GM23338 (cell line): Measurements from ENCODE around the gene GNAI3. TPM values are rescaled to one million over a fixed set of nuclear protein-coding genes. Genes with fewer than 3 reads are reported as not detected.

Experiments used
- ATAC-seq: fragments of 200-7000 bp; cut with Tn5 transposase; 3 replicates; pipeline ENCODE4 v1.9.1; 2020
- DNase-seq: peaks from one replicate; pipeline ENCODE4 v3.0.0-alpha.2; 2015; ENCODE audit warnings: low spot score
- H2AFZ ChIP-seq: fragments of 200-600 bp; sonication (generic); 2 replicates; pipeline ENCODE4 v1.8.0; 2016; ENCODE audit warnings: antibody characterized with exemption, mild to moderate bottlenecking, moderate library complexity
- H3F3A ChIP-seq: fragments of 200-600 bp; sonication (generic); replicated peaks from 2 replicates; pipeline ENCODE4 v1.8.0; 2017; ENCODE audit warnings: antibody characterized with exemption, mixed run types, low read depth
- H3K27ac ChIP-seq: fragments of 200-600 bp; sonication (generic); 2 replicates; pipeline ENCODE4 v1.6.1; 2016; ENCODE audit warnings: low read depth
- H3K27me3 ChIP-seq: fragments of 200-600 bp; sonication (generic); 2 replicates; pipeline ENCODE4 v1.8.0; 2016; ENCODE audit warnings: mild to moderate bottlenecking, mixed run types, moderate library complexity; ENCODE audit not compliant: insufficient read depth
- H3K36me3 ChIP-seq: fragments of 200-600 bp; sonication (generic); 2 replicates; pipeline ENCODE4 v1.8.0; 2016; ENCODE audit warnings: mild to moderate bottlenecking; ENCODE audit not compliant: insufficient read depth
- H3K4me1 ChIP-seq: fragments of 200-600 bp; sonication (generic); 2 replicates; pipeline ENCODE4 v1.8.0; 2016; ENCODE audit warnings: mild to moderate bottlenecking, moderate library complexity; ENCODE audit not compliant: insufficient read depth
- H3K4me2 ChIP-seq: fragments of 200-600 bp; sonication (generic); 2 replicates; pipeline ENCODE4 v1.7.1; 2017; ENCODE audit warnings: mixed run types
- H3K4me3 ChIP-seq: fragments of 200-600 bp; sonication (generic); 2 replicates; pipeline ENCODE4 v1.6.1; 2016; ENCODE audit warnings: mixed run types
- H3K79me2 ChIP-seq: fragments of 200-600 bp; sonication (generic); replicated peaks from 2 replicates; pipeline ENCODE4 v1.8.0; 2017; ENCODE audit warnings: mild to moderate bottlenecking; ENCODE audit not compliant: insufficient read depth
- H3K9me2 ChIP-seq: fragments of 200-600 bp; sonication (generic); 2 replicates; pipeline ENCODE4 v1.8.0; 2017; ENCODE audit not compliant: insufficient read depth
- H4K20me1 ChIP-seq: fragments of 200-600 bp; sonication (generic); replicated peaks from 2 replicates; pipeline ENCODE4 v1.8.0; 2017; ENCODE audit warnings: mild to moderate bottlenecking; ENCODE audit not compliant: insufficient read depth
- H3K27ac Mint-ChIP-seq: 2 replicates; pipeline ENCODE4 v1.8.0; 2020; ENCODE audit warnings: inconsistent platforms, mild to moderate bottlenecking, moderate library complexity, mixed read lengths
- H3K27me3 Mint-ChIP-seq: 3 replicates; pipeline ENCODE4 v1.8.0; 2022; ENCODE audit warnings: low read depth, mild to moderate bottlenecking, moderate library complexity, mixed read lengths, inconsistent platforms; ENCODE audit not compliant: insufficient read depth, poor library complexity
- H3K36me3 Mint-ChIP-seq: 3 replicates; pipeline ENCODE4 v1.8.0; 2021; ENCODE audit warnings: low read depth, mild to moderate bottlenecking, inconsistent platforms, moderate library complexity, mixed read lengths
- H3K4me1 Mint-ChIP-seq: 3 replicates; pipeline ENCODE4 v1.8.0; 2020; ENCODE audit warnings: mild to moderate bottlenecking, inconsistent platforms, mixed read lengths
- H3K4me3 Mint-ChIP-seq: 3 replicates; pipeline ENCODE4 v1.8.0; 2021; ENCODE audit warnings: moderate library complexity, mild to moderate bottlenecking, inconsistent platforms, mixed read lengths
- H3K9me3 Mint-ChIP-seq: 3 replicates; pipeline ENCODE4 v1.8.0; 2020; ENCODE audit warnings: moderate library complexity, mild to moderate bottlenecking, inconsistent platforms, mixed read lengths
- EZH2 ChIP-seq: fragments of 200-600 bp; sonication (generic); IDR thresholded peaks from one replicate; pipeline ENCODE4 v1.8.0; 2017; ENCODE audit warnings: antibody characterized with exemption, mild to moderate bottlenecking, low read depth; ENCODE audit not compliant: unreplicated experiment
- EZH2phosphoT487 ChIP-seq: fragments of 200-600 bp; sonication (generic); IDR thresholded peaks from one replicate; pipeline ENCODE4 v1.8.1; 2018; ENCODE audit warnings: antibody characterized with exemption; ENCODE audit not compliant: unreplicated experiment
- JUNB ChIP-seq: IDR thresholded peaks from one replicate; pipeline ENCODE4 v1.6.1; 2016; ENCODE audit warnings: antibody characterized with exemption; ENCODE audit not compliant: unreplicated experiment
- POLR2AphosphoS5 ChIP-seq: IDR thresholded peaks from 2 replicates; pipeline ENCODE4 v1.6.1; 2016; ENCODE audit warnings: antibody characterized with exemption, low read depth
- polyA plus RNA-seq: library from polyadenylated mRNA; unstranded; fragments of >200 nt; fragmentation: Nextera tagmentation; extraction: Ambion mirVana; gene quantifications from 2 replicates; pipeline ENCODE4 v1.2.1, GENCODE V29; 2016
- total RNA-seq: library from RNA; depleted of rRNA; stranded (reverse); fragments of >200 nt; shearing (Covaris generic); gene quantifications from 2 replicates; pipeline ENCODE4 v1.2.3, GENCODE V29; 2014
- TF ChIP-seq, protein P1 (sequence below): fragments of 250-450 bp; sonication (Bioruptor Pico); IDR thresholded peaks from 2 replicates; pipeline ENCODE4 v1.5.0; 2020; ENCODE audit warnings: mild to moderate bottlenecking, moderate library complexity
- TF ChIP-seq, protein P2 (sequence below): IDR thresholded peaks from 2 replicates; pipeline ENCODE4 v1.6.1; 2016; ENCODE audit warnings: antibody characterized with exemption
- TF ChIP-seq, protein P3 (sequence below): IDR thresholded peaks from one replicate; pipeline ENCODE4 v1.6.1; 2018; ENCODE audit warnings: antibody characterized with exemption; ENCODE audit not compliant: unreplicated experiment
- TF ChIP-seq, protein P4 (sequence below), 2 experiments: fragments of 200-600 bp in 1 of 2; sonication (generic) in 1 of 2; conservative IDR thresholded peaks; 2 replicates each; pipeline versions ENCODE4 v1.5.1 to v1.6.1; 2016 to 2017; ENCODE audit warnings: antibody characterized with exemption in 2 of 2, low read depth in 2 of 2, mild to moderate bottlenecking in 2 of 2, moderate library complexity in 1 of 2

Gene GNAI3
- total and polyA plus RNA-seq, 2 experiments from 2014 or later = 4.5 to 10.2 TPM

DNA sequence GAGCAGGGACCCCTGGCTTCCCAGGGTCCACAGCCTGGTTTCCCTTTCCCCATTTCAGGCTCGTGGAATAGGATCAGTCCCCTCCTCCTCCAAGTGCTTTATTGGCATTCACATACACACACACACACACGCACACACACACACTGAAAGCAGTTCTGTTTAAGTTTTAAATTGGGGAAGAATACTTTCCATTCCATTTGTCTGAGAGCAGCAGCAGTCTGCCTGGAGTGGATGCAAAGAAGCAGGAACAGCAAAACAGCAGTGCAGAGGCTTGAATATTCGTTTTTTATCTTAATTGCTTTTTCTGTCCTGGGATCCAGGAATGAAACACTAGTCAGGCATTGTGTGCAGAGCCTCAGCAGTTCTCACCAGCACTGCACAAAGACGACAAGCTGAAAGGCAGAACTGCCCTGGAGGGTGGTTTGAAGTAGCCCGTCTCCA lies 47.5 kb upstream of the GNAI3 start (continued):
- TF ChIP-seq, protein P1, sequence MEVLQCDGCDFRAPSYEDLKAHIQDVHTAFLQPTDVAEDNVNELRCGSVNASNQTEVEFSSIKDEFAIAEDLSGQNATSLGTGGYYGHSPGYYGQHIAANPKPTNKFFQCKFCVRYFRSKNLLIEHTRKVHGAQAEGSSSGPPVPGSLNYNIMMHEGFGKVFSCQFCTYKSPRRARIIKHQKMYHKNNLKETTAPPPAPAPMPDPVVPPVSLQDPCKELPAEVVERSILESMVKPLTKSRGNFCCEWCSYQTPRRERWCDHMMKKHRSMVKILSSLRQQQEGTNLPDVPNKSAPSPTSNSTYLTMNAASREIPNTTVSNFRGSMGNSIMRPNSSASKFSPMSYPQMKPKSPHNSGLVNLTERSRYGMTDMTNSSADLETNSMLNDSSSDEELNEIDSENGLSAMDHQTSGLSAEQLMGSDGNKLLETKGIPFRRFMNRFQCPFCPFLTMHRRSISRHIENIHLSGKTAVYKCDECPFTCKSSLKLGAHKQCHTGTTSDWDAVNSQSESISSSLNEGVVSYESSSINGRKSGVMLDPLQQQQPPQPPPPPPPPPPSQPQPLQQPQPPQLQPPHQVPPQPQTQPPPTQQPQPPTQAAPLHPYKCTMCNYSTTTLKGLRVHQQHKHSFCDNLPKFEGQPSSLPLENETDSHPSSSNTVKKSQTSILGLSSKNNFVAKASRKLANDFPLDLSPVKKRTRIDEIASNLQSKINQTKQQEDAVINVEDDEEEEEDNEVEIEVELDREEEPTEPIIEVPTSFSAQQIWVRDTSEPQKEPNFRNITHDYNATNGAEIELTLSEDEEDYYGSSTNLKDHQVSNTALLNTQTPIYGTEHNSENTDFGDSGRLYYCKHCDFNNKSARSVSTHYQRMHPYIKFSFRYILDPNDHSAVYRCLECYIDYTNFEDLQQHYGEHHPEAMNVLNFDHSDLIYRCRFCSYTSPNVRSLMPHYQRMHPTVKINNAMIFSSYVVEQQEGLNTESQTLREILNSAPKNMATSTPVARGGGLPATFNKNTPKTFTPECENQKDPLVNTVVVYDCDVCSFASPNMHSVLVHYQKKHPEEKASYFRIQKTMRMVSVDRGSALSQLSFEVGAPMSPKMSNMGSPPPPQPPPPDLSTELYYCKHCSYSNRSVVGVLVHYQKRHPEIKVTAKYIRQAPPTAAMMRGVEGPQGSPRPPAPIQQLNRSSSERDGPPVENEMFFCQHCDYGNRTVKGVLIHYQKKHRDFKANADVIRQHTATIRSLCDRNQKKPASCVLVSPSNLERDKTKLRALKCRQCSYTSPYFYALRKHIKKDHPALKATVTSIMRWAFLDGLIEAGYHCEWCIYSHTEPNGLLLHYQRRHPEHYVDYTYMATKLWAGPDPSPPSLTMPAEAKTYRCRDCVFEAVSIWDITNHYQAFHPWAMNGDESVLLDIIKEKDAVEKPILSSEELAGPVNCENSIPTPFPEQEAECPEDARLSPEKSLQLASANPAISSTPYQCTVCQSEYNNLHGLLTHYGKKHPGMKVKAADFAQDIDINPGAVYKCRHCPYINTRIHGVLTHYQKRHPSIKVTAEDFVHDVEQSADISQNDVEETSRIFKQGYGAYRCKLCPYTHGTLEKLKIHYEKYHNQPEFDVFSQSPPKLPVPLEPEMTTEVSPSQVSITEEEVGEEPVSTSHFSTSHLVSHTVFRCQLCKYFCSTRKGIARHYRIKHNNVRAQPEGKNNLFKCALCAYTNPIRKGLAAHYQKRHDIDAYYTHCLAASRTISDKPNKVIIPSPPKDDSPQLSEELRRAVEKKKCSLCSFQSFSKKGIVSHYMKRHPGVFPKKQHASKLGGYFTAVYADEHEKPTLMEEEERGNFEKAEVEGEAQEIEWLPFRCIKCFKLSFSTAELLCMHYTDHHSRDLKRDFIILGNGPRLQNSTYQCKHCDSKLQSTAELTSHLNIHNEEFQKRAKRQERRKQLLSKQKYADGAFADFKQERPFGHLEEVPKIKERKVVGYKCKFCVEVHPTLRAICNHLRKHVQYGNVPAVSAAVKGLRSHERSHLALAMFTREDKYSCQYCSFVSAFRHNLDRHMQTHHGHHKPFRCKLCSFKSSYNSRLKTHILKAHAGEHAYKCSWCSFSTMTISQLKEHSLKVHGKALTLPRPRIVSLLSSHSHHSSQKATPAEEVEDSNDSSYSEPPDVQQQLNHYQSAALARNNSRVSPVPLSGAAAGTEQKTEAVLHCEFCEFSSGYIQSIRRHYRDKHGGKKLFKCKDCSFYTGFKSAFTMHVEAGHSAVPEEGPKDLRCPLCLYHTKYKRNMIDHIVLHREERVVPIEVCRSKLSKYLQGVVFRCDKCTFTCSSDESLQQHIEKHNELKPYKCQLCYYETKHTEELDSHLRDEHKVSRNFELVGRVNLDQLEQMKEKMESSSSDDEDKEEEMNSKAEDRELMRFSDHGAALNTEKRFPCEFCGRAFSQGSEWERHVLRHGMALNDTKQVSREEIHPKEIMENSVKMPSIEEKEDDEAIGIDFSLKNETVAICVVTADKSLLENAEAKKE (CRISPR knock-in tag) = no peak

DNA sequence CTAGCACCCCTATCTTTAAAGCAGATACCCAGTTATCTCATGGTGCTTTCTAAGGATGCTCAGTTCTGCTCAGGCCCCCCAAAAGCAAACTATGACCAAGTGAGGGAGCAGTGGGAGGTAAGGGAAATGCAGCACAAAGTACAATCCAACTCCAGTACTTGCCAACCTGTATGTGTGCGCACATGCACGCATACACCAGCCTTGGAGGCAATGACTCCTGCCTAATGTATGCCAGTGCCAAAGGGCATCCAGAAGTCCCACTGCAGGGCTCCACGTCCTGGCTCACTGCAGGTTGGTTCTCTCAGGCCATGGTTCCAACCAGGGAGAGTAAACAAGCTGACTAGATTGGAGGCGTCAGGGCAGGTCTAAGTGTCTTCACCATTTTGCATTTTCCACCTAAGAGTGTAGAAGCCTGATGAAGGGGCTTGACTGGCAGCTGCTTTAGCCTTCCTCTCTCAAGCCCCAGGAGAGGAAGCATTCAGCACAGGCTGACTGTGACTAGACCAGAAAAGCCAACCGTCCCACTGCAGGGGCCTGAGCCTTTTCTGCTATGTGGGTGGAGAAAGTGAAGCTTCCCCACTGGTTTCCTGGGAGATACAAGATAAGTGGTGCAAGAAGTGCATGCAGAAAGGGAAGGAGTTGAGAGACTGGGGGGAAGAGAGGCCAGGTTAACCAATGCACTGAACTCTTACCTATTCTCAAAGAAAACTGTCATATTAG lies 46.6 kb upstream of the GNAI3 start:
- DNase-seq (no peak), ATAC-seq (no peak)
- no peaks in the 10 kb centered on the region for H4K20me1 ChIP-seq
- Mint-ChIP-seq H3K36me3 (peaks cover 2% of the 10 kb centered on the region; the same call in 1 of the 3 replicates), H3K27me3 (peaks cover 10% of the 10 kb centered on the region), H3K9me3 (no peaks in the 10 kb centered on the region), H3K4me1 (peaks cover 28% of the 10 kb centered on the region), H3K27ac (no peak overlapping the region), H3K4me3 (no peak overlapping the region)
- H3K9me2 ChIP-seq = no peaks in the 10 kb centered on the region; the same call in 1 of the 2 replicates
- H3F3A ChIP-seq = no peaks in the 10 kb centered on the region
- H3K4me2 ChIP-seq = no peak overlapping the region
- no peaks in the 10 kb centered on the region for H3K79me2 ChIP-seq
- H3K4me3 ChIP-seq = no peak overlapping the region
- H3K27ac ChIP-seq = no peak overlapping the region
- H3K36me3 ChIP-seq = no peaks in the 10 kb centered on the region
- no peak overlapping the region for H2AFZ ChIP-seq
- no peaks in the 10 kb centered on the region for H3K27me3 ChIP-seq
- peaks cover 16% of the 10 kb centered on the region for H3K4me1 ChIP-seq
- TF ChIP-seq EZH2phosphoT487 (no peak), POLR2AphosphoS5 (no peak), JUNB (no peak), EZH2 (no peak)
- TF ChIP-seq, protein P2, sequence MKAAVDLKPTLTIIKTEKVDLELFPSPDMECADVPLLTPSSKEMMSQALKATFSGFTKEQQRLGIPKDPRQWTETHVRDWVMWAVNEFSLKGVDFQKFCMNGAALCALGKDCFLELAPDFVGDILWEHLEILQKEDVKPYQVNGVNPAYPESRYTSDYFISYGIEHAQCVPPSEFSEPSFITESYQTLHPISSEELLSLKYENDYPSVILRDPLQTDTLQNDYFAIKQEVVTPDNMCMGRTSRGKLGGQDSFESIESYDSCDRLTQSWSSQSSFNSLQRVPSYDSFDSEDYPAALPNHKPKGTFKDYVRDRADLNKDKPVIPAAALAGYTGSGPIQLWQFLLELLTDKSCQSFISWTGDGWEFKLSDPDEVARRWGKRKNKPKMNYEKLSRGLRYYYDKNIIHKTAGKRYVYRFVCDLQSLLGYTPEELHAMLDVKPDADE = no peak
- TF ChIP-seq, protein P3, sequence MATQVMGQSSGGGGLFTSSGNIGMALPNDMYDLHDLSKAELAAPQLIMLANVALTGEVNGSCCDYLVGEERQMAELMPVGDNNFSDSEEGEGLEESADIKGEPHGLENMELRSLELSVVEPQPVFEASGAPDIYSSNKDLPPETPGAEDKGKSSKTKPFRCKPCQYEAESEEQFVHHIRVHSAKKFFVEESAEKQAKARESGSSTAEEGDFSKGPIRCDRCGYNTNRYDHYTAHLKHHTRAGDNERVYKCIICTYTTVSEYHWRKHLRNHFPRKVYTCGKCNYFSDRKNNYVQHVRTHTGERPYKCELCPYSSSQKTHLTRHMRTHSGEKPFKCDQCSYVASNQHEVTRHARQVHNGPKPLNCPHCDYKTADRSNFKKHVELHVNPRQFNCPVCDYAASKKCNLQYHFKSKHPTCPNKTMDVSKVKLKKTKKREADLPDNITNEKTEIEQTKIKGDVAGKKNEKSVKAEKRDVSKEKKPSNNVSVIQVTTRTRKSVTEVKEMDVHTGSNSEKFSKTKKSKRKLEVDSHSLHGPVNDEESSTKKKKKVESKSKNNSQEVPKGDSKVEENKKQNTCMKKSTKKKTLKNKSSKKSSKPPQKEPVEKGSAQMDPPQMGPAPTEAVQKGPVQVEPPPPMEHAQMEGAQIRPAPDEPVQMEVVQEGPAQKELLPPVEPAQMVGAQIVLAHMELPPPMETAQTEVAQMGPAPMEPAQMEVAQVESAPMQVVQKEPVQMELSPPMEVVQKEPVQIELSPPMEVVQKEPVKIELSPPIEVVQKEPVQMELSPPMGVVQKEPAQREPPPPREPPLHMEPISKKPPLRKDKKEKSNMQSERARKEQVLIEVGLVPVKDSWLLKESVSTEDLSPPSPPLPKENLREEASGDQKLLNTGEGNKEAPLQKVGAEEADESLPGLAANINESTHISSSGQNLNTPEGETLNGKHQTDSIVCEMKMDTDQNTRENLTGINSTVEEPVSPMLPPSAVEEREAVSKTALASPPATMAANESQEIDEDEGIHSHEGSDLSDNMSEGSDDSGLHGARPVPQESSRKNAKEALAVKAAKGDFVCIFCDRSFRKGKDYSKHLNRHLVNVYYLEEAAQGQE = no peak
- TF ChIP-seq, protein P4, sequence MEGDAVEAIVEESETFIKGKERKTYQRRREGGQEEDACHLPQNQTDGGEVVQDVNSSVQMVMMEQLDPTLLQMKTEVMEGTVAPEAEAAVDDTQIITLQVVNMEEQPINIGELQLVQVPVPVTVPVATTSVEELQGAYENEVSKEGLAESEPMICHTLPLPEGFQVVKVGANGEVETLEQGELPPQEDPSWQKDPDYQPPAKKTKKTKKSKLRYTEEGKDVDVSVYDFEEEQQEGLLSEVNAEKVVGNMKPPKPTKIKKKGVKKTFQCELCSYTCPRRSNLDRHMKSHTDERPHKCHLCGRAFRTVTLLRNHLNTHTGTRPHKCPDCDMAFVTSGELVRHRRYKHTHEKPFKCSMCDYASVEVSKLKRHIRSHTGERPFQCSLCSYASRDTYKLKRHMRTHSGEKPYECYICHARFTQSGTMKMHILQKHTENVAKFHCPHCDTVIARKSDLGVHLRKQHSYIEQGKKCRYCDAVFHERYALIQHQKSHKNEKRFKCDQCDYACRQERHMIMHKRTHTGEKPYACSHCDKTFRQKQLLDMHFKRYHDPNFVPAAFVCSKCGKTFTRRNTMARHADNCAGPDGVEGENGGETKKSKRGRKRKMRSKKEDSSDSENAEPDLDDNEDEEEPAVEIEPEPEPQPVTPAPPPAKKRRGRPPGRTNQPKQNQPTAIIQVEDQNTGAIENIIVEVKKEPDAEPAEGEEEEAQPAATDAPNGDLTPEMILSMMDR (conservative IDR thresholded peaks at IDR 0.05; ENCODE audit: low read depth in 2 of 2) = no peak
